ENCODE measurements around the gene TNNI3K. TPM values are rescaled to one million over a fixed set of nuclear protein-coding genes. Genes with fewer than 3 reads are reported as not detected.

Gene TNNI3K
- total and polyA plus RNA-seq, 9 of the 15 experiments (the other 6 are each of a cell fraction or from before 2014, with no cell fraction given) = 0.21 to 0.53 (median 0.32) TPM; not detected in 5

GRCh38 chr1:74236440-74236839, 1.3 kb downstream of the TNNI3K start (continued):
- TF ChIP-seq, protein P1, sequence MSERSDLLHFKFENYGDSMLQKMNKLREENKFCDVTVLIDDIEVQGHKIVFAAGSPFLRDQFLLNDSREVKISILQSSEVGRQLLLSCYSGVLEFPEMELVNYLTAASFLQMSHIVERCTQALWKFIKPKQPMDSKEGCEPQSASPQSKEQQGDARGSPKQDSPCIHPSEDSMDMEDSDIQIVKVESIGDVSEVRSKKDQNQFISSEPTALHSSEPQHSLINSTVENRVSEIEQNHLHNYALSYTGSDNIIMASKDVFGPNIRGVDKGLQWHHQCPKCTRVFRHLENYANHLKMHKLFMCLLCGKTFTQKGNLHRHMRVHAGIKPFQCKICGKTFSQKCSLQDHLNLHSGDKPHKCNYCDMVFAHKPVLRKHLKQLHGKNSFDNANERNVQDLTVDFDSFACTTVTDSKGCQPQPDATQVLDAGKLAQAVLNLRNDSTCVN (CRISPR knock-in tag; IDR thresholded peaks at IDR 0.05) = no peak
- TF ChIP-seq FIP1L1 (IDR thresholded peaks at IDR 0.05; ENCODE audit: low read depth, low read length, poor library complexity, severe bottlenecking) = no peak

- H3K4me1 ChIP-seq (replicated peaks in 1 of 2; ENCODE audit: control insufficient read depth in 2 of 2, insufficient read depth in 2 of 2, low read length in 2 of 2) = no peaks in the 10 kb centered on the region
- FAIRE-seq = no peak
- BruUV-seq (replicated peaks) = no TSS peak
- no peak overlapping the region for H3K4me2 ChIP-seq (ENCODE audit: insufficient read depth, low read length)
- no peak overlapping the region for H2AFZ ChIP-seq (ENCODE audit: low read depth, low read length)
- POLR2A ChIA-PET = interaction anchor here (0.6 kb wide), 1 partner anchor 402 kb away, joined by 3 read pairs; no protein-coding TSS in a partner anchor
- 0% methylated on average over 1 of the region's 1 CpG for WGBS (ENCODE audit: insufficient coverage, low coverage, missing lambda C conversion rate)
- in situ Hi-C loops (cut with MboI) = no loop called here
- no peaks in the 10 kb centered on the region for H3K79me2 ChIP-seq (ENCODE audit: control insufficient read depth, insufficient read depth, low read length)
- intact Hi-C loops (cut with micrococcal nuclease) = no loop called here
- no peak overlapping the region for H3K9ac ChIP-seq (ENCODE audit: insufficient read depth in 1 of 2, low read depth in 2 of 2, low read length in 2 of 2)
- no peak overlapping the region for H3K27ac ChIP-seq (ENCODE audit: extremely low read depth, low read depth, low read length)
- TF ChIP-seq MYC (IDR thresholded peaks at IDR 0.05; ENCODE audit: low read depth, low read length) (no peak), MYC (CRISPR knock-in tag; IDR thresholded peaks at IDR 0.05; ENCODE audit: borderline replicate concordance, low read depth) (no peak), RFX1 (IDR thresholded peaks at IDR 0.05) (no peak), ESRRB (CRISPR knock-in tag; IDR thresholded peaks at IDR 0.05; ENCODE audit: borderline replicate concordance) (no peak), TGIF2 (CRISPR knock-in tag; IDR thresholded peaks at IDR 0.05) (no peak), FOXK2 (conservative IDR thresholded peaks at IDR 0.05 in 1 of 2, IDR thresholded peaks at IDR 0.05 in 1 of 2; ENCODE audit: low read depth in 2 of 2) (no peak), MCM7 (IDR thresholded peaks at IDR 0.05) (no peak), ZNF592 (IDR thresholded peaks at IDR 0.05) (no peak), ZNF644 (tag; IDR thresholded peaks at IDR 0.05; ENCODE audit: low read depth) (no peak), JUND (IDR thresholded peaks at IDR 0.05; ENCODE audit: borderline replicate concordance, low read depth, low read length) (no peak), JUND (tag; IDR thresholded peaks at IDR 0.05; ENCODE audit: borderline replicate concordance, low read depth, low read length) (no peak)
- no peaks in the 10 kb centered on the region for H4K20me1 ChIP-seq (replicated peaks; ENCODE audit: control insufficient read depth, insufficient read depth, low read length)
- H3K27me3 ChIP-seq (ENCODE audit: control insufficient read depth in 2 of 2, insufficient read depth in 2 of 2, low read length in 2 of 2) = no peaks in the 10 kb centered on the region
- H3K4me3 ChIP-seq = no peak overlapping the region
- no peaks in the 10 kb centered on the region for H3K9me3 ChIP-seq (replicated peaks; ENCODE audit: control insufficient read depth, insufficient read depth, low read depth, low read length)
- CTCF ChIA-PET (ENCODE audit: low intra/inter-chr PET ratio) = no interaction called here
- ATAC-seq = no peak
- H3K9me1 ChIP-seq (ENCODE audit: control insufficient read depth, insufficient read depth, low read length) = no peaks in the 10 kb centered on the region
- no peak for DNase-seq (ENCODE audit: extremely low read depth in 1 of 4, low spot score in 3 of 4)
- no peaks in the 10 kb centered on the region for H3K36me3 ChIP-seq (ENCODE audit: control insufficient read depth, insufficient read depth, low read length)
Measured at GRCh38 chr1:74237035-74237434, 1.8 kb downstream of the TNNI3K start.

Measured in K562 (cell line).